GM19463 (cell line): ENCODE results near the gene FBXO36.
"Not testable (repeated sequence)": the region's sequence is repeated elsewhere in the genome, so short reads cannot be mapped to it uniquely, and the experiment has no call there.

Source experiments
- ATAC-seq: cut with Tn5 transposase; IDR thresholded peaks from one replicate; pipeline ENCODE4 v1.9.1; 2021; ENCODE audit warnings: mild to moderate bottlenecking, moderate library complexity; ENCODE audit not compliant: unreplicated experiment

The FBXO36 gene

GRCh38 chr2:229922449-229923386 lies at the start of gene FBXO36:
Gene FBXO36 (plus strand): TSS chr2:229922503. CDS start chr2:229922514, 11 bp downstream.
- ATAC-seq, result peak; percentile 55

GRCh38 chr2:229873123-229873581 lies 49.2 kb upstream of the FBXO36 start:
- peak; percentile 80 for ATAC-seq

GRCh38 chr2:229874647-229875046 lies 47.7 kb upstream of the FBXO36 start:
- ATAC-seq, result no peak

- ATAC-seq, result no peak
Measured at GRCh38 chr2:229875549-229875948, 46.8 kb upstream of the FBXO36 start.

GRCh38 chr2:229879191-229879950 lies 42.9 kb upstream of the FBXO36 start:
- ATAC-seq, result no peak

- ATAC-seq, result no peak
Measured at GRCh38 chr2:229880892-229881586, 41.3 kb upstream of the FBXO36 start.

GRCh38 chr2:229882583-229882982 lies 39.7 kb upstream of the FBXO36 start:
- no peak for ATAC-seq

- peak; percentile 91 for ATAC-seq
Measured at GRCh38 chr2:229884775-229885699, 37.3 kb upstream of the FBXO36 start.

- no peak for ATAC-seq
Measured at GRCh38 chr2:229887441-229887840, 34.9 kb upstream of the FBXO36 start.

GRCh38 chr2:229888031-229888430 lies 34.3 kb upstream of the FBXO36 start:
- ATAC-seq, result no peak

- ATAC-seq, result no peak
Measured at GRCh38 chr2:229889023-229889422, 33.3 kb upstream of the FBXO36 start.

- no peak for ATAC-seq
Measured at GRCh38 chr2:229896857-229897256, 25.4 kb upstream of the FBXO36 start.

GRCh38 chr2:229899604-229900003 lies 22.7 kb upstream of the FBXO36 start:
- ATAC-seq, result no peak

GRCh38 chr2:229900012-229900411 lies 22.3 kb upstream of the FBXO36 start:
- no peak for ATAC-seq

GRCh38 chr2:229900514-229900913 lies 21.8 kb upstream of the FBXO36 start:
- ATAC-seq, result not testable (repeated sequence)

- no peak for ATAC-seq
Measured at GRCh38 chr2:229901819-229902218, 20.5 kb upstream of the FBXO36 start.

GRCh38 chr2:229903037-229903436 lies 19.3 kb upstream of the FBXO36 start:
- ATAC-seq, result no peak

- no peak for ATAC-seq
Measured at GRCh38 chr2:229905601-229906000, 16.7 kb upstream of the FBXO36 start.

GRCh38 chr2:229909090-229909489 lies 13.2 kb upstream of the FBXO36 start:
- no peak for ATAC-seq
